Stimulated activated CD8-positive, alpha-beta memory T cell treated with anti-CD3 and anti-CD28 coated beads, Interleukin-12 subunit alpha, Interleukin-12 subunit beta, amount 100 ng/mL, for 24 hours (primary cell): Measurements from ENCODE around the gene ADISSP.

Source experiments
- DNase-seq: peaks from one replicate; pipeline ENCODE4 v3.0.0-alpha.2; 2020; ENCODE audit errors: extremely low read depth

Gene ADISSP

GRCh38 chr20:3714092-3714491 is 53.5 kb downstream of the ADISSP start:
- DNase-seq: no peak

- no peak for DNase-seq
These were observed 55.2 kb downstream of the ADISSP start, which contains the start of gene SIGLEC1 for GRCh38 chr20:3712279-3712873. TSS of gene SIGLEC1 (minus strand) at chr20:3712600. CDS start at chr20:3707128, 5,472 bp downstream.

GRCh38 chr20:3711484-3711941 is 56.0 kb downstream of the ADISSP start:
- no peak for DNase-seq

- peak; percentile 52 for DNase-seq
These were observed 56.7 kb downstream of the ADISSP start for GRCh38 chr20:3710703-3711483.

GRCh38 chr20:3710011-3710466 is 57.5 kb downstream of the ADISSP start:
- no peak for DNase-seq

- no peak for DNase-seq
These were observed 60.0 kb downstream of the ADISSP start for GRCh38 chr20:3707508-3707899.

GRCh38 chr20:3706774-3707507 is 60.6 kb downstream of the ADISSP start:
- no peak for DNase-seq

GRCh38 chr20:3705970-3706739 is 61.4 kb downstream of the ADISSP start:
- DNase-seq: no peak

- no peak for DNase-seq
These were observed 62.0 kb downstream of the ADISSP start for GRCh38 chr20:3705491-3705969.

- no peak for DNase-seq
These were observed 63.5 kb downstream of the ADISSP start for GRCh38 chr20:3704087-3704486.
